ENCODE data around the gene MATN1. TPM values are rescaled to one million over a fixed set of nuclear protein-coding genes. Genes with fewer than 3 reads are reported as not detected.

MATN1 gene
- total and polyA plus RNA-seq, 2 of the 4 experiments (the other 2 are of a cell fraction) = 0.27 TPM; not detected in 1

- no peak overlapping the region for H2AFZ ChIP-seq (replicated peaks; ENCODE audit: low read length, poor library complexity)
- H4K5ac ChIP-seq (ENCODE audit: low read depth, low read length) = no peak overlapping the region
- peaks cover 34% of the 10 kb centered on the region for H3K27me3 ChIP-seq (ENCODE audit: control insufficient read depth, insufficient read depth, low read length)
- no peak overlapping the region for H3K14ac ChIP-seq (replicated peaks; ENCODE audit: low read depth, low read length)
- no peak overlapping the region for H3K23ac ChIP-seq (ENCODE audit: low read depth, low read length)
- peaks cover 7% of the 10 kb centered on the region for H3K9me3 ChIP-seq (ENCODE audit: control insufficient read depth, insufficient read depth, low read length)
- dilution Hi-C loops (cut with HindIII; ENCODE audit: low sequenced_read_pairs, unreplicated experiment) = no loop called here
- no peak overlapping the region for H3K56ac ChIP-seq (ENCODE audit: extremely low read depth, insufficient read depth, low read length)
- H3K4me2 ChIP-seq (ENCODE audit: low read depth, low read length) = no peak overlapping the region
- no peak overlapping the region for H3K4me3 ChIP-seq (ENCODE audit: insufficient read depth, low read depth, low read length)
- H2BK120ac ChIP-seq (ENCODE audit: low read depth, low read length) = no peak overlapping the region
- DNase-seq (no peak), ATAC-seq (ENCODE audit: low read depth) (no peak)
- H3K79me1 ChIP-seq (ENCODE audit: low read depth in 1 of 2, low read length in 2 of 2) = no peaks in the 10 kb centered on the region
- H2BK5ac ChIP-seq (ENCODE audit: low read depth, low read length, poor library complexity, severe bottlenecking) = no peak overlapping the region
- no peaks in the 10 kb centered on the region for H3K36me3 ChIP-seq (ENCODE audit: control insufficient read depth, insufficient read depth, low read length)
- no peak overlapping the region for H2AK5ac ChIP-seq (ENCODE audit: low read depth, low read length)
- no peaks in the 10 kb centered on the region for H4K20me1 ChIP-seq (ENCODE audit: insufficient read depth, low read length)
- no peak overlapping the region for H2BK15ac ChIP-seq (ENCODE audit: low read depth, low read length)
- POLR2A ChIA-PET (ENCODE audit: unreplicated experiment) = no interaction called here
- H2AK9ac ChIP-seq (replicated peaks; ENCODE audit: low read depth, low read length, poor library complexity) = no peak overlapping the region
- H4K91ac ChIP-seq (ENCODE audit: insufficient read depth, low read depth, low read length) = no peak overlapping the region
- H3K27ac ChIP-seq (ENCODE audit: insufficient read depth, low read length) = no peak overlapping the region
- H3K4ac ChIP-seq (ENCODE audit: low read depth, low read length) = no peak overlapping the region
- no peak overlapping the region for H4K8ac ChIP-seq (ENCODE audit: low read depth in 2 of 2, low read length in 2 of 2)
- WGBS, 2 experiments (ENCODE audit: extremely low coverage in 2 of 2, insufficient read length in 1 of 2) = no CpG with 5 or more reads among the region's 4 CpGs
- H2BK20ac ChIP-seq (ENCODE audit: low read depth, low read length) = no peak overlapping the region
- TF ChIP-seq, protein P1, sequence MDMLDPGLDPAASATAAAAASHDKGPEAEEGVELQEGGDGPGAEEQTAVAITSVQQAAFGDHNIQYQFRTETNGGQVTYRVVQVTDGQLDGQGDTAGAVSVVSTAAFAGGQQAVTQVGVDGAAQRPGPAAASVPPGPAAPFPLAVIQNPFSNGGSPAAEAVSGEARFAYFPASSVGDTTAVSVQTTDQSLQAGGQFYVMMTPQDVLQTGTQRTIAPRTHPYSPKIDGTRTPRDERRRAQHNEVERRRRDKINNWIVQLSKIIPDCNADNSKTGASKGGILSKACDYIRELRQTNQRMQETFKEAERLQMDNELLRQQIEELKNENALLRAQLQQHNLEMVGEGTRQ (IDR thresholded peaks at IDR 0.05; ENCODE audit: low read depth, low read length) = no peak
- no peak for TF ChIP-seq BHLHE40 (IDR thresholded peaks at IDR 0.05; ENCODE audit: low read depth, low read length)
- TF ChIP-seq CEBPB (IDR thresholded peaks at IDR 0.05; ENCODE audit: low read depth, low read length) = no peak
- TF ChIP-seq MXI1 (IDR thresholded peaks at IDR 0.05; ENCODE audit: borderline replicate concordance, low read depth, low read length) = no peak
- no peak for TF ChIP-seq SMC3 (IDR thresholded peaks at IDR 0.05; ENCODE audit: low read depth, low read length)
- TF ChIP-seq, protein P2, sequence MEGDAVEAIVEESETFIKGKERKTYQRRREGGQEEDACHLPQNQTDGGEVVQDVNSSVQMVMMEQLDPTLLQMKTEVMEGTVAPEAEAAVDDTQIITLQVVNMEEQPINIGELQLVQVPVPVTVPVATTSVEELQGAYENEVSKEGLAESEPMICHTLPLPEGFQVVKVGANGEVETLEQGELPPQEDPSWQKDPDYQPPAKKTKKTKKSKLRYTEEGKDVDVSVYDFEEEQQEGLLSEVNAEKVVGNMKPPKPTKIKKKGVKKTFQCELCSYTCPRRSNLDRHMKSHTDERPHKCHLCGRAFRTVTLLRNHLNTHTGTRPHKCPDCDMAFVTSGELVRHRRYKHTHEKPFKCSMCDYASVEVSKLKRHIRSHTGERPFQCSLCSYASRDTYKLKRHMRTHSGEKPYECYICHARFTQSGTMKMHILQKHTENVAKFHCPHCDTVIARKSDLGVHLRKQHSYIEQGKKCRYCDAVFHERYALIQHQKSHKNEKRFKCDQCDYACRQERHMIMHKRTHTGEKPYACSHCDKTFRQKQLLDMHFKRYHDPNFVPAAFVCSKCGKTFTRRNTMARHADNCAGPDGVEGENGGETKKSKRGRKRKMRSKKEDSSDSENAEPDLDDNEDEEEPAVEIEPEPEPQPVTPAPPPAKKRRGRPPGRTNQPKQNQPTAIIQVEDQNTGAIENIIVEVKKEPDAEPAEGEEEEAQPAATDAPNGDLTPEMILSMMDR (conservative IDR thresholded peaks at IDR 0.05; ENCODE audit: low read depth, low read length) = no peak
- TF ChIP-seq RCOR1 (IDR thresholded peaks at IDR 0.05; ENCODE audit: insufficient replicate concordance, low read length) = no peak
- TF ChIP-seq MAZ (IDR thresholded peaks at IDR 0.05; ENCODE audit: borderline replicate concordance, low read depth, low read length) = no peak
- no peak for TF ChIP-seq RAD21 (IDR thresholded peaks at IDR 0.05; ENCODE audit: low read length)
- TF ChIP-seq MAFK (IDR thresholded peaks at IDR 0.05; ENCODE audit: low read depth, low read length) = no peak
- no peak for TF ChIP-seq NFE2L2 (IDR thresholded peaks at IDR 0.05; ENCODE audit: low read depth, low read length)
- TF ChIP-seq POLR2A (IDR thresholded peaks at IDR 0.05; ENCODE audit: low read depth, low read length) = no peak
- no peak for TF ChIP-seq FOS (IDR thresholded peaks at IDR 0.05; ENCODE audit: low read depth, low read length)
- TF ChIP-seq CHD1 (IDR thresholded peaks at IDR 0.05; ENCODE audit: low read depth, low read length) = no peak
- TF ChIP-seq, protein P3, sequence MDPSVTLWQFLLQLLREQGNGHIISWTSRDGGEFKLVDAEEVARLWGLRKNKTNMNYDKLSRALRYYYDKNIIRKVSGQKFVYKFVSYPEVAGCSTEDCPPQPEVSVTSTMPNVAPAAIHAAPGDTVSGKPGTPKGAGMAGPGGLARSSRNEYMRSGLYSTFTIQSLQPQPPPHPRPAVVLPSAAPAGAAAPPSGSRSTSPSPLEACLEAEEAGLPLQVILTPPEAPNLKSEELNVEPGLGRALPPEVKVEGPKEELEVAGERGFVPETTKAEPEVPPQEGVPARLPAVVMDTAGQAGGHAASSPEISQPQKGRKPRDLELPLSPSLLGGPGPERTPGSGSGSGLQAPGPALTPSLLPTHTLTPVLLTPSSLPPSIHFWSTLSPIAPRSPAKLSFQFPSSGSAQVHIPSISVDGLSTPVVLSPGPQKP (IDR thresholded peaks at IDR 0.05; ENCODE audit: borderline replicate concordance, low read depth, low read length) = no peak
- TF ChIP-seq RFX5 (IDR thresholded peaks at IDR 0.05; ENCODE audit: low read depth, low read length) = no peak
- H3K9me1 ChIP-seq (ENCODE audit: insufficient read depth, low read length) = no peaks in the 10 kb centered on the region
- no peak overlapping the region for H3K18ac ChIP-seq (ENCODE audit: low read depth, low read length)
- in situ Hi-C loops (cut with MboI; ENCODE audit: low sequenced_read_pairs) = no loop called here
- no peaks in the 10 kb centered on the region for H3K4me1 ChIP-seq (ENCODE audit: control insufficient read depth, insufficient read depth, low read length)
- intact Hi-C loops (cut with micrococcal nuclease) = no loop called here
- CTCF ChIA-PET = no interaction called here
- no TSS peak for BruUV-seq (replicated peaks)
- no peak overlapping the region for H3K9ac ChIP-seq (ENCODE audit: low read depth, low read length)
These were observed 11.2 kb upstream of the MATN1 start for GRCh38 chr1:30734580-30734979.

Measured in IMR-90 (cell line).